Measurements from ENCODE around the gene EDIL3. TPM values are rescaled to one million over a fixed set of nuclear protein-coding genes. Genes with fewer than 3 reads are reported as not detected.

Gene EDIL3
- total and polyA plus RNA-seq, 2 donors (not counting 1 experiment from before 2014, with no cell fraction given), result 12.1 to 149 TPM

- no peak for DNase-seq (ENCODE audit: low read depth in 2 of 2)
- H3K4me2 ChIP-seq (ENCODE audit: extremely low read depth, insufficient read depth, low read length), result no peak overlapping the region
- no peaks in the 10 kb centered on the region for H3K36me3 ChIP-seq (ENCODE audit: control insufficient read depth, insufficient read depth, low read length)
- TF ChIP-seq EZH2 (IDR thresholded peaks at IDR 0.05; ENCODE audit: low read length, missing control alignments), result no peak
- TF ChIP-seq, protein P1, sequence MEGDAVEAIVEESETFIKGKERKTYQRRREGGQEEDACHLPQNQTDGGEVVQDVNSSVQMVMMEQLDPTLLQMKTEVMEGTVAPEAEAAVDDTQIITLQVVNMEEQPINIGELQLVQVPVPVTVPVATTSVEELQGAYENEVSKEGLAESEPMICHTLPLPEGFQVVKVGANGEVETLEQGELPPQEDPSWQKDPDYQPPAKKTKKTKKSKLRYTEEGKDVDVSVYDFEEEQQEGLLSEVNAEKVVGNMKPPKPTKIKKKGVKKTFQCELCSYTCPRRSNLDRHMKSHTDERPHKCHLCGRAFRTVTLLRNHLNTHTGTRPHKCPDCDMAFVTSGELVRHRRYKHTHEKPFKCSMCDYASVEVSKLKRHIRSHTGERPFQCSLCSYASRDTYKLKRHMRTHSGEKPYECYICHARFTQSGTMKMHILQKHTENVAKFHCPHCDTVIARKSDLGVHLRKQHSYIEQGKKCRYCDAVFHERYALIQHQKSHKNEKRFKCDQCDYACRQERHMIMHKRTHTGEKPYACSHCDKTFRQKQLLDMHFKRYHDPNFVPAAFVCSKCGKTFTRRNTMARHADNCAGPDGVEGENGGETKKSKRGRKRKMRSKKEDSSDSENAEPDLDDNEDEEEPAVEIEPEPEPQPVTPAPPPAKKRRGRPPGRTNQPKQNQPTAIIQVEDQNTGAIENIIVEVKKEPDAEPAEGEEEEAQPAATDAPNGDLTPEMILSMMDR (conservative IDR thresholded peaks at IDR 0.05 in 1 of 2, IDR thresholded peaks at IDR 0.05 in 1 of 2; ENCODE audit: low read depth in 1 of 2, low read length in 2 of 2), result no peak
- H3K4me3 ChIP-seq (replicated peaks in 1 of 4; ENCODE audit: control extremely low read depth in 1 of 4, insufficient read depth in 1 of 4, low read depth in 3 of 4, low read length in 4 of 4), result no peak overlapping the region
- H3K79me2 ChIP-seq (ENCODE audit: control insufficient read depth, insufficient read depth, low read length), result no peaks in the 10 kb centered on the region
- H3K9me3 ChIP-seq (ENCODE audit: control insufficient read depth, insufficient read depth, low read depth, low read length), result no peaks in the 10 kb centered on the region
- no peak overlapping the region for H3K27ac ChIP-seq (ENCODE audit: insufficient read depth, low read length)
- no peak overlapping the region for H3K9ac ChIP-seq (ENCODE audit: insufficient read depth, low read length)
- no peaks in the 10 kb centered on the region for H3K4me1 ChIP-seq (ENCODE audit: control insufficient read depth, extremely low read depth, insufficient read depth, low read length)
- H3K27me3 ChIP-seq (ENCODE audit: control insufficient read depth, insufficient read depth, low read length), result no peaks in the 10 kb centered on the region
- no peaks in the 10 kb centered on the region for H4K20me1 ChIP-seq (ENCODE audit: control insufficient read depth, extremely low read depth, insufficient read depth, low read length)
- no peak overlapping the region for H2AFZ ChIP-seq (ENCODE audit: low read length)
Measured at GRCh38 chr5:84231433-84231832, 153.2 kb downstream of the EDIL3 start.

- Histone ChIP-seq H3K4me3 (replicated peaks in 1 of 4; ENCODE audit: control extremely low read depth in 1 of 4, insufficient read depth in 1 of 4, low read depth in 3 of 4, low read length in 4 of 4) (no peak overlapping the region), H3K36me3 (ENCODE audit: control insufficient read depth, insufficient read depth, low read length) (no peaks in the 10 kb centered on the region), H3K27me3 (ENCODE audit: control insufficient read depth, insufficient read depth, low read length) (no peaks in the 10 kb centered on the region), H4K20me1 (ENCODE audit: control insufficient read depth, extremely low read depth, insufficient read depth, low read length) (no peaks in the 10 kb centered on the region), H3K27ac (ENCODE audit: insufficient read depth, low read length) (no peak overlapping the region), H3K9ac (ENCODE audit: insufficient read depth, low read length) (no peak overlapping the region), H3K4me2 (ENCODE audit: extremely low read depth, insufficient read depth, low read length) (no peak overlapping the region), H3K4me1 (ENCODE audit: control insufficient read depth, extremely low read depth, insufficient read depth, low read length) (no peaks in the 10 kb centered on the region), H3K79me2 (ENCODE audit: control insufficient read depth, insufficient read depth, low read length) (no peaks in the 10 kb centered on the region), H3K9me3 (ENCODE audit: control insufficient read depth, insufficient read depth, low read depth, low read length) (no peaks in the 10 kb centered on the region), H2AFZ (ENCODE audit: low read length) (no peak overlapping the region)
- no peak for TF ChIP-seq EZH2 (IDR thresholded peaks at IDR 0.05; ENCODE audit: low read length, missing control alignments)
- TF ChIP-seq, protein P1 (conservative IDR thresholded peaks at IDR 0.05 in 1 of 2, IDR thresholded peaks at IDR 0.05 in 1 of 2; ENCODE audit: low read depth in 1 of 2, low read length in 2 of 2), result no peak
- no peak for DNase-seq (ENCODE audit: low read depth in 2 of 2)
Measured at GRCh38 chr5:84229045-84229444, 155.6 kb downstream of the EDIL3 start.

GRCh38 chr5:84228266-84228665 lies 156.4 kb downstream of the EDIL3 start:
- H3K4me2 ChIP-seq (ENCODE audit: extremely low read depth, insufficient read depth, low read length), result no peak overlapping the region
- no peaks in the 10 kb centered on the region for H3K79me2 ChIP-seq (ENCODE audit: control insufficient read depth, insufficient read depth, low read length)
- DNase-seq (ENCODE audit: low read depth in 2 of 2), result no peak
- TF ChIP-seq, protein P1 (conservative IDR thresholded peaks at IDR 0.05 in 1 of 2, IDR thresholded peaks at IDR 0.05 in 1 of 2; ENCODE audit: low read depth in 1 of 2, low read length in 2 of 2), result no peak
- no peak for TF ChIP-seq EZH2 (IDR thresholded peaks at IDR 0.05; ENCODE audit: low read length, missing control alignments)
- no peak overlapping the region for H3K4me3 ChIP-seq (replicated peaks in 1 of 4; ENCODE audit: control extremely low read depth in 1 of 4, insufficient read depth in 1 of 4, low read depth in 3 of 4, low read length in 4 of 4)
- no peak overlapping the region for H2AFZ ChIP-seq (ENCODE audit: low read length)
- H3K27ac ChIP-seq (ENCODE audit: insufficient read depth, low read length), result no peak overlapping the region
- H3K9ac ChIP-seq (ENCODE audit: insufficient read depth, low read length), result no peak overlapping the region
- no peaks in the 10 kb centered on the region for H3K36me3 ChIP-seq (ENCODE audit: control insufficient read depth, insufficient read depth, low read length)
- no peaks in the 10 kb centered on the region for H3K4me1 ChIP-seq (ENCODE audit: control insufficient read depth, extremely low read depth, insufficient read depth, low read length)
- H3K27me3 ChIP-seq (ENCODE audit: control insufficient read depth, insufficient read depth, low read length), result no peaks in the 10 kb centered on the region
- H3K9me3 ChIP-seq (ENCODE audit: control insufficient read depth, insufficient read depth, low read depth, low read length), result no peaks in the 10 kb centered on the region
- H4K20me1 ChIP-seq (ENCODE audit: control insufficient read depth, extremely low read depth, insufficient read depth, low read length), result no peaks in the 10 kb centered on the region

All from fibroblast of lung (primary cell).